Right ventricle myocardium inferior (tissue), 1 donor: ENCODE results near the gene TIMM21. TPM values are rescaled to one million over a fixed set of nuclear protein-coding genes. Genes with fewer than 3 reads are reported as not detected.

Source experiments
- ATAC-seq: fragments of 200-7000 bp; cut with Tn5 transposase; one replicate; pipeline ENCODE4 v1.9.1; 2020; ENCODE audit warnings: mild to moderate bottlenecking, moderate library complexity
- DNase-seq: peaks from one replicate; pipeline ENCODE4 v3.0.0; 2021; ENCODE audit errors: missing footprints
- intact Hi-C: fragments of 100-400 bp; cut with DNase I; formaldehyde crosslinking; loops from one replicate; pipeline ENCODE4 v1.11.0; 2022
- total RNA-seq: library from RNA; stranded (reverse); fragmentation: NEBNext Ultra II Directional; extraction: Animal tissue kit (Norgen Biotek cat#: 25700); gene quantifications from one replicate; pipeline ENCODE4 v1.2.1, GENCODE V29; 2021
- donor health status: DM: no; HTN: yes; CAD: no; lungs with severe emphysema.

TIMM21 gene
- total RNA-seq, 1 donor from 2014 or later, result 151 TPM

DNA sequence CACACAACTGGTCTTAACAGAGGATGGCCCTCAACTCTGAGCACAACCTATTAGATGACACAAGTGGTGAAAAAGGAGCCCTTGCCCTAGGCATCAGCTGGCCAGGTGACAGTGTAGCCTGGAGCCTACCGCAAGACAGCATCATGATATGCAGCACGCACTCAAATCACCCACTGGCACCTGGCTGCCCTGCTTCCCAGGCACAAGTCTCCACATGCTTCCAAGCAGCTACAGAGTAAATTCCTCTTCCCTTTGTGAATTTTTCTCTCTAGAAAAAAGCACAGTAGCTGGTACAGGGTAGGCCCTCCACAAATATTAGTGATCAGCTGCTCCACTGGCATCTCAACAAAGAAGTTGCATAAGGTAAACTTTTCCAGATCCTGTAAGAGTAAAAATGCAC is 6.7 kb upstream of the TIMM21 start:
- ATAC-seq (no peak), DNase-seq (no peak)
- intact Hi-C loops, result no loop called here

DNA sequence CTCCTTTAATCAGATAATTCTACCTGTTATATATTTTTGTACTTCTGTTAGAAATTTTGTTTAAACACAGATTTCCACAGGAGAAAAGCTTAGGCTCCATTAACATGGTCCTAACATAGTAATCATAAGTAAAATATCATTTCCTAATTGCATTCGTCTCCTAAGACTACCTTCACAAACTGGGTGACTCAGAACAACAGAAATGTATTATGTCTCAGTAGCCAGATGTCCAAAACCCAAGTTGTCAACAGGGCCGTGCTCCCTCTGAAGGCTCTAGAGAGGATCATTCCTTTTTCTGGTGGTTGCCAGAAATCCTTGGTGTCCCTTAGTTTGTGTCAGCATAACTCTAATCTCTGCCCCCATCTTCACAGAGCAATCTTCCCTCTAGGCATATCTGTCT is 6.1 kb upstream of the TIMM21 start:
- DNase-seq, result no peak
- ATAC-seq, result no peak
- intact Hi-C loops, result no loop called here

DNA sequence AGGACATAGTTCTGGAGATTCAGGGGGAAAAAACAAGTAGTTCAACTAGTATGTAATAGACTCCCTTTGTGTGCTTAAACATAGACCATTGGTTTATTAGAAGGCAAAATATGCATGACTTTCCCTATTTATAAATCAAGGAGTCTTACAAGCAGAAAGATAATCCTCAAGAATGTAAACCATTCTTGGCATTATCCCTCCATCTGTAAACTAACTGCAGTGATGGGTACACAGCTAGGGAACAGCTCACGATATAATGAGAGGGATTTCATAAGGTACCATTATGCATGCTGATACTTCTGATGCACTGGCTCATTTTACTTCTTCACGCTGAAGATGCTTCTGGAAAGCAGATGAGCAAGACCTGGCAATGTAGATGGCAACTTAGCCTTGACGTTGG is 1.6 kb upstream of the TIMM21 start:
- intact Hi-C loops, result loop anchor here (5.0 kb wide), 1 partner anchor 351 kb away; the partner anchor contains the start of gene CNDP2
- no peak for DNase-seq
- ATAC-seq, result no peak

DNA sequence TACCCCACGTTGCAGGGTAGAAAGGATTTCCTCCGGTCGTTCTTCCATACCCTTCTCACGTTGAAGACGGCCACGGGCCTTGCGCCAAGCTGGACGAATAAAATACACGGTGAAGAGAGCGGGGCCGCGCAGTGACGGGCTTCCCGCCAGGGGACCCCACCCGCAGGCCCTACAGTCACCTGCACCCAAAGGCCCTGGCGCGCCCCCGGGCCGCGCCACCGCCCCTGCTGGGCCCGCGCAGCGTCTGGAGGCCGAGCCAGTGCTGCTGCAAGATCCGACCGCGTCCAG is 888 bp upstream of the TIMM21 start:
- DNase-seq, result no peak
- ATAC-seq, result no peak
- intact Hi-C loops, result loop anchor here (5.0 kb wide), 1 partner anchor 350 kb away; the partner anchor contains the start of gene CNDP2

DNA sequence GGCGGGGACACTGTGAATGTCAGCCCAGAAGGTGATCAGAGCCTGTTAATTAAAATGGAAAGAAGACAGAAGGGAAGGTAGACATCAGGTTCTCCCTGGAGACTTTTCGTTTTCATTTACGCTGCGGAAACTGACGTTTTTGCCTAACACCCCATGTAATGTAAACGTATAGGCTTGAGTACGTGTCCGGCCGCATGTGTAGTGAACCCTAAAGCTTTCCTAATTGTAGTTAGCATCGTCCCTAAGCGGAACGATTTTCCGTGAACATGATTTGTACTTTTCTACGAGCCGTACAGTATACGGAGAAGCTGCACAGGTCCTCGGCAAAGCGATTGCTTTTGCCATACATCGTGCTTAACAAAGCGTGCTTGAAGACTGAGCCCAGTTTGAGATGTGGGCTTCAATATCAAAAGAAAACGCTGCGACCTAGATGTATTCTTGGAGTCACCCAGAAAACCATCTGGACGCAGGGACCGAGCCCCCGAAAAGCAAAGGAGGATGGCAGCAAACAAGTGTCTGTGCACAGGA is 284 bp downstream of the TIMM21 start:
- DNase-seq (no peak), ATAC-seq (no peak)
- intact Hi-C loops, result loop anchor here (2.0 to 5.0 kb wide), 2 partner anchors 349 to 448 kb away; partner anchors contain the start of genes CNDP2 and ZNF407

DNA sequence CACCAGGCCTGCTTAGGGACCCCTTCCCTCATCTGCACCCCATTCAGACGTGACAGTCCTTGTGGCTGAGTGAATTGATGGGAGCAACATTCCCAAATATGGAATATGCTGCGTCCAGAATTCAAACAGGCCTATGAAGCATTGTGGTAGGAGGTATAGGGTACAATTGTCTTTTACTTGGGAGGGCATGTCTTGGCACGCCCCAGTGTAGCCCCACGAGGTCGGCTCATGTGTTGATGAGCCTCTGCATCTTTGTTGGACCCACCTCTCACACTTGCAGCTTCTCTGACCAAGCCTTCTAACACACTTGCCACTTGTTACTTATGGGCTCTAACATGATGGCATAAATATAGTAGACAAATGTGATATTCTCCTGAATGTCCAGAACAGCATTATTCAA is 1.6 kb downstream of the TIMM21 start:
- intact Hi-C loops, result loop anchor here (2.0 to 5.0 kb wide), 2 partner anchors 347 to 447 kb away; partner anchors contain the start of genes CNDP2 and ZNF407
- DNase-seq (no peak), ATAC-seq (no peak)

DNA sequence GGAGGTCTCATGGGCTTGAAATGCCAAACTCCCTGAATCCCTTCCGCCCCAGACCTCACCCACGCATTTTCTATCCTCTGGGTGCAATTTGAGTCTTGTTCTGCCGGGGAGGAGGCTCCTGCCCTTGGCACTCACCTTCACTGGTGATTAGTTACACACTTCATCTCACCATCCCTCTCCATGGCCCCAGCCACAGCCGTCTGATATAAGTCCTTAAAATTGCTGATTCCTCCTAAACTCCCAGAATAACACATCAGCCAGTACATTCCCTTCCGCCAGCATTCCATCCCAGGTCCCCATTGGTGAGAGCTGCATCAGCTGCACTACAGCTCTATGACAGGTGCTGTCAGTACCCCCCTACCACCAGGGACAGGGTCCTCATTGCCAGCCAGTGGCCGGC is 3.9 kb downstream of the TIMM21 start:
- ATAC-seq, result no peak
- DNase-seq, result no peak
- intact Hi-C loops, result no loop called here

DNA sequence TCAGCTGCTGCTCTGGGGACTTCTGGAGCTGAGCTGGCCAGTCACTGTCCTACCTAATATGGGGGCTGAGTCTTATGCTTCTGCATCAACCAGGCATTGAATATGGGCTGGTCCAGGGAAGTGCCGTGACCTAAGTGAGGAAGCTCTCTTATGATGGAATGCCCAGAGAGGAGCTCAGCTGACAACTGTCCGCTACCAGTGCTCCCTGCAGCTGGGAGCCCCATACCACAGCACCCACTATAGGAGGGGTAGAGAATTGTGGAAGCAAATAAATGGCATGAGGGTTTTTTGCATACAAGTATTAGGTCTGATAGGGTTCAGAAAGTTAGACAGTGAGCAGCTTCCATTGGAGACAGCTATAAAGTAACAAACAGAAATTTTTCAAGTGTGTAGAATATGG is 4.5 kb downstream of the TIMM21 start:
- intact Hi-C loops, result no loop called here

DNA sequence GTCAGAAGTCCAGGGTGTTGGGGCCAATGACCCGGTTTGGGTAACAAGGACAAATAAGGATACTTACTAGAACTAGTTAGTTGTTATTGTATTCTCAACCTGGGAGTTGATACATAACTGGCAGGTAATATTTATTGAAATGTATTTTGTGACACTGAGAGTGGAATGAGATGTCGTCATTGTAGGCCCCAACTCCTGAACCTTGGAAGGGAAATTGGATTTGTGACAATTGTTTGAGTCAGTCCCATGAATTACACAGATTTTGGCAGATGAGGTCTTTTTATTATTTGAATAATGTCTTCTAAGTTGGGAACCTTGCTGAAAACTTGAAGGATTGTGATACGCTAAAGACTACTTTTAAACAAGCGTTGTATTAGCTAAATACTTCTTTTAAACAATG is 5.1 kb downstream of the TIMM21 start:
- intact Hi-C loops, result no loop called here
- DNase-seq (no peak), ATAC-seq (no peak)

More for the DNA sequence above, 4.5 kb downstream of the TIMM21 start:
- ATAC-seq, result no peak
- DNase-seq, result no peak

DNA sequence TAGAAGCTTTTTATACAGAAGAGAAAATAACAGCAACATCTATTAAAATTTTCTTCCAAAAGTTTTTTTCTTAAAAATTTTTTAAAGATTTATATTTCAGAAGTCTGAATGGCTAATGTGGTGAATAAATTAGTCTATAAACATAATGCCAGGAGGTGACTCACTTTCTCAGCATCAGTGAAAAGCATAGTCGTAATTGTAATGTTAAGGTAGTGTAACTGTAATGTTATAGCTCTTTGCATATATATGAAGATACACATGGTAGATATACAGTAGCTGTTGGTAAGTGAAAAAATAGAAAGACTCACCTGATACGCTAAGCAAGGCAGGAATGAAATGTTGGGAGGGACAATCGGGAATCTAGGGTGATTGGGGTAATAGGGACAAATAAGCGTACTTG is 5.5 kb downstream of the TIMM21 start:
- no peak for DNase-seq
- intact Hi-C loops, result no loop called here
- no peak for ATAC-seq

DNA sequence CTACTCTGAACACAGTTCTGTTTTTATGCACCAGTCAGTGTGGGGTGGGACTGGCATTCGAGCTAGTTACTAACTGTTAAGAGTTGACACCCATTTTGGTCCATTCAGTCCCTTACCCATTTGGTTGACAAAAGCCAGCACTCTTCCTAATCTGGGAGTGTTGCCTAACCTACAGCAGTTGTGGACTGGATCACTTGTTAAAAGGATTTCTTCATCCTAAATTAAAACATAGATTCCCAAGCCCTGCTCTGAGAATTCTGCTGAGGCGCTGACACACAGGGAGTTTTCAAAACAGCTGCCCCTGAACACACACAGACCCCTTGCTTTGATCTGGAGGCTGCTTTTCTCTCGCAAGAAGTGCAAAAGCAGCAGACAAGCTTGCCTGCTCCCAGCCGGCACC is 6.4 kb downstream of the TIMM21 start:
- ATAC-seq (no peak), DNase-seq (no peak)
- intact Hi-C loops, result no loop called here

DNA sequence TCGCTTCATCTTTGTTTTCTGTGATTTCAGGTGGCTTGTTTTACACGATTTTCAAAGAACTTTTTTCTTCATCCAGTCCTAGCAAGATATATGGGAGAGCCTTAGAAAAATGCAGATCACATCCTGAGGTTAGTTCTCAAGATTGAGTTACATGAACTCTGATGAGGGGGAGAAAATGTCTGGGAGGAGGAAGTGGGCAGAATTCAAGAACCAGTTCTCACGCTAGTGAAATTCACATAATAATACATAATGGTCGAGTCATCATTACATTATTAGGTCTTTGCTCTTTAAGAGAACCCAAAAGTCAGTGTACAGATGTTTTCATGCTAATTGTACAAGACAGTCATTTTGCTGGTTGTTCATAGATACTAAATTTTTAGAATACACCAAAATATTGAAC is 7.0 kb downstream of the TIMM21 start:
- DNase-seq (no peak), ATAC-seq (no peak)
- intact Hi-C loops, result no loop called here

DNA sequence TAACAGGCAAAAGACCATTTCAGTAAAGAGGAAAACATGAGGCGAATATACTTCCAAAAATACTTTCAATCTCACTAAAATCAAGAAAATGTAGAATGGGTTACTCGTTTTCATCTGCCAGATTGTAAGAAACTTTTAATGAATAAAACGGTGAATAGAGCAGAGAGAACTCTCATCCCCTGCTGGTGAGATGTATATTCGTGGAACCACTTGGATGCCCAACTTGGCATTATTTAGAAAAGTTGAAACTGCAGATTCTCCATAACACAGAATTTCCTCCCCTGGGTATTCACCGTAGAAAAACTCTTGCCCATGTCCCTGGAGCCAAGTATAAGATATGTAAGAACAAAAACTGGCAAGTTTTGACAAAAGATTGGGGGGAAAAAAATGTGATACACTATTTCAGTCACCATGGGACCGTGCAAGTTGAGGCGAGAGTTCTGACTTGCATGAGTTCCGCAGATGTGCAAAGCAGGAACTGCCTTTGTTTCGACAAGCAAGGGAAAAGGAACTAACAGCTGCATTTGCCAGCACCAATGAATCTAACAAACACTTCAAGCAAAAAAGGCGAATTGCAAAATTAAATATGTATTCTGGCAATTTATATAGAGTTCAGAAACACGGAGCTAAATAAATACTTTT is 14.8 kb downstream of the TIMM21 start:
- ATAC-seq, result no peak
- intact Hi-C loops, result no loop called here
- DNase-seq, result no peak

DNA sequence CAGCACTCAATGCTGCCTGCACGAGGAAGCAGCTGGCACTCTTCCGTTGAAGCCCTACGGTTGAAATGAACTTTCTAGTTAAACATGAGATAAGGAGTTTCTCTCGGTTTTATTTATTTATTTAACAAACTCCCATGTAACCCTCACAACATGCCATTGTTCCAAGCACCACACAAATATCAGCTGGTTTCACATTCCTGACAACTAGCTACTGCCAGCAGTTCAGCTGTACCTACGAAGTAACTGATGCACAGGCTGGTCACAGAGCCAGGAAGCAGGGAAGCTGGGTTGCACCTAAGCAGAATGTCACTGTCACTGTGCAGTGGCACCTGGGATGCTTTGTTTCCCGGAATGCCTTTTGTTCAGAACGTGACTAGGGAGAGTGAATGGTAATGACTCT is 18.1 kb downstream of the TIMM21 start:
- no peak for ATAC-seq
- DNase-seq, result no peak
- intact Hi-C loops, result no loop called here

DNA sequence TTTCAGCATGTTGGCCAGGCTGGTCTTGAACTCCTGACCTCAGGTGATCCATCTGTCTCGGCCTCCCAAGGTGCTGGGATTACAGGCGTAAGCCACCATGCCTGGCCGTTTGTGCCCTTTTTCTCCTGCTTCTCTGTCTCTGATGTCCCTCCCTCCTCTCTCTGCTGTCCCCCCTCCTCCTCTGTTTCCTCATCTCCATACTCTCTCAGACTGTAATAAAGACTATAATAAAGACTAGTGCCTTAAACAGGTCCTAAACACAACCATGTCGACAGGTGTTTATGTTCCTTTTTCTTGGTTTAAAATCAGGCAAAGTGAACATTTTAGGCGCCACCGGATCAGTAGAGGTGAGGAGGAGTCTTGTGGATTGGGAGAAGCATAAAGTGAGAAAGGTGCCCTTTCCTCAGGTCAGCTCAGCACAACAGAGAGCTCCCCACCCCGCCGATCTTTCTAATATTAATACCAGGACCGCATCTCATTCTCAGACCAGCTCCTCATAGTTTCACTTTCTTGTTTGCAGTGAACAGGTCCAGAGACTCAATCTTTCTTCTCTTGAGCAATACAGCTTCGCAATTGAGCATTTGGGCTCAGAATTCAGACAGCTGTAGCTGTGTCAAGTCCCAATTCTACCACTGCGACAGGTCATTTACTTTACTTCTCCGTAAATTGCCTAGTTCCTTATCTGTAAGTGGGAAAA is 23.7 kb downstream of the TIMM21 start:
- ATAC-seq (no peak), DNase-seq (no peak)
- intact Hi-C loops, result no loop called here

DNA sequence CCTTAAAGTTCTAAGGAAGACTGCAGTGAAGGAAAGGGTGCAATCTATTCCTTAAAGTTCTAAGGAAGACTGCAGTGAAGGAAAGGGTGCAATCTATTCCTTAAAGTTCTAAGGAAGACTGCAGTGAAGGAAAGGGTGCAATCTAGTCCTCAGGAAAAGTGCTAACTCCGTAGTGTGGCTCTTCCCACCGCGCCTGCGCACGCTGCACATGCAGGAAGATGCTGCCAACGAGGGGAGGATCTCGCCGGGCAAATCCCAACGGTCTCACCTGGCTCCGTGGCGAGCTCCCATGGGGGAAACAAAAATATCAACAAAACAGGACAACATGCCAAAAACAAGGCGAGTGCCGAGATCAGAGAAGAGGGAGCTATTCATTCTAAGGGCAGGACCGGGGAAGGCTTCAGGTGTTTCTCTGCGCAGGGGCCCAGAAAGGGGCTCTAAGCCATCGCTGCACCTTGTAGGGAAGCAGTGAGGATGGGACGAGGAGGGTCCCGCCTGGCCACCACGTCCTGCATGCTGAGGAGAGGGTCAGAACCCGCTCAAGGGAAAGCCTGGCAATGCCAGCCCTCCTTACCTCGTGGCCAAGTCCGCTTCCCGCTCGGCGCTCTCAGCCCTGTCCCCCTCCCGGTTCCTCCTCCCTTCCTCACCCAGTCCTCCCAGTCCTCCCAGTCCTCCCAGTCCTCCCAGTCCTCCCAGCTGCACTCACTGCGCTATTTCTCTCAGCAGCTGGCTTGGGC is 24.5 kb downstream of the TIMM21 start:
- intact Hi-C loops, result no loop called here
- ATAC-seq (no peak), DNase-seq (no peak)

DNA sequence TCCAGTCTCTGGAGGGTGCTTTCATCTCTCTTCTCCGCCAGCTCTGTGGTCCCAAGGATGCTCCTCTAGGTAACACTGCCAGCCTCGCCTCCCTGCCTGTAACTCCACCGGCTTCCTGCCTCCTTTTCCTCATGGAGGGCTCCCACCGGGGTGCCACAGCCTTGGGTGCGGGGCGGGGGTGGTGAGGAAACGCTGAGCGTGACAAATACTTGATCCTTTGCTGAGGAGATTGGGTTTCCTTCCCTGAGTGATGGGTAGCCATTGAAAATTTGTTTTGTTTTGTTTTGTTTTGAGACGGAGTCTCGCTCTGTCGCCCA is 25.1 kb downstream of the TIMM21 start:
- no peak for ATAC-seq
- intact Hi-C loops, result no loop called here
- DNase-seq, result no peak

DNA sequence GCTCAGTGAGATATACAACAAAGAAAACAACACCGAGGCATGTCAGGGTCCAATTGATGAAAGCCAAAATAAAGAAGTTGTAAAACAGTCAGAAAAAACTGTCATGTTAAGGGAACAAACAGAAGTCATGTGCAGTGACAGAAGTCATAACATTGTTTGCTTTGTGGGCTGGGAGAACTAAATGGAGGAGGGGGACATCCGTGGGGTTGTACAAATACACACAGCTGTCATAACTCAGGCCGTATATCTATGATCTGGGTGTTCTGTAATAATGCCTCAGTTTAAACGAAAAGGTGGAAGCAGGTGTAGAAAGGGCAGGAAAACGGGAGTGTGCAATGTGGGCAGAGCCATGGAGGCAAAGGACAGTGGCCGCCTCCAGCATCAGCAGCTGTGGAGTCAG is 27.3 kb downstream of the TIMM21 start:
- intact Hi-C loops, result no loop called here

DNA sequence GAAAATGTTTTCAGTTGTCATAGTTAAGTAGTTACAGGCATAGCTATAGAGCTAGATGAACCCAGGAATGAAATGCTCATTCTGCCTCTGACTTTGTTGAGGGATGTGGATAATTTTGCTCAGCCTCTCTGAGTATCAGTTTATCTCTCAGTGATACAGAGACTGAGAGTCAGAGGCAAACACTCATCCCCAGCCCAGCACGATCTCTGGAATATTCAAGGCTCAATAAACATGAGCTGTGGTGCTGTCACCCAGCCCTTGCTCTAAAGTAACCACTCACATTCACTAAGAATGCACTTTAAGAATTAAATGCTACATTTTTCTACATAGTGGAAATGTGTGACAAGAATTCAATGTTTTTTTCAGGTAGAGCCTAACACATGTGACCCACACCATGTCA is 30.6 kb downstream of the TIMM21 start:
- ATAC-seq, result no peak
- intact Hi-C loops, result no loop called here
- no peak for DNase-seq

More for the DNA sequence above, 27.3 kb downstream of the TIMM21 start:
- DNase-seq (no peak), ATAC-seq (no peak)

DNA sequence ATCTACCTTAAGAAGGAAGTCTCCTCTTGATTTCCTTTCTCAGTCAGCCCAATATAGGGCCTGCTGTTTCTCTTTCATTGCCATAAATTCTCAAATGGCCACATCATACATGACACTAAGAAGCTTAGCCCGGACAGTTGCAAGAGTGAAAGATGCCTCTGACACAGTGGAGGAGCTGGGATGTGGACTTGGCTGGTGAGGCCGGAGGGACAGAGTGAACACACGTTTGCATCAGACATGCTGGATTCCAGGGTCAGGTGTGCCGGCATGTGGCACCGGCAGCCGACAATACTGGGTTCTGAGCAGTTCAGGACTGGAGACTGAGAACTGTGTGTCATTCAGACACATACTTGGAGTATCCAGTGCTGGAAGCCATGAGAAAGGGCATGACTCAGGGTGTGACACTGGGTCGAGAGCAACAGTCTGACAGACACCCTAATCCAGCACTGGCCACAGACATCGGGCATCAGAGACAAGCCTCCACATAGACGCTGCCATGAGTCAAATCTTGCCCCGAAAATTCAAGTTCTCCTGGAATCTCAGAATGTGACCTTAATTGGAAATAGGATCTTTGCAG is 31.4 kb downstream of the TIMM21 start:
- ATAC-seq (no peak), DNase-seq (no peak)
- intact Hi-C loops, result no loop called here
